K562 (cell line): ENCODE results near the gene TMEM200A. TPM values are rescaled to one million over a fixed set of nuclear protein-coding genes. Genes with fewer than 3 reads are reported as not detected.
A peak's percentile ranks its signal among the peaks of the same experiment; 100 is the strongest.

ENCODE experiments used
- ATAC-seq: fragments of 200-7000 bp; cut with Tn5 transposase; 3 replicates; pipeline ENCODE4 v1.9.1; 2020; ENCODE audit warnings: moderate library complexity
- BruUV-seq: library from RNA; stranded (reverse); fragments of 400-500 nt; replicated peaks from 2 replicates; lab custom pipeline; 2021; lab: Mats Ljungman, UMichigan
- CTCF ChIA-PET: fragments of 300-600 bp; formaldehyde crosslinking; extraction: SDS; loops from one replicate; lab custom pipeline; 2021; ENCODE audit warnings: low intra/inter-chr PET ratio; lab: Yijun Ruan, JAX
- POLR2A ChIA-PET: fragments of 300-600, 350-650 bp; sonication (Branson Sonifier 250); formaldehyde crosslinking; extraction: SDS; loops from one replicate; lab custom pipeline; 2021; ENCODE audit warnings: antibody characterized with exemption, inconsistent platforms; lab: Yijun Ruan, JAX
- DNase-seq, 4 experiments: peaks; one replicate each; pipeline versions ENCODE4 v3.0.0 to v3.0.0-alpha.2; 2011 to 2018; ENCODE audit warnings: low spot score in 3 of 4, mixed read lengths in 3 of 4; ENCODE audit errors: extremely low read depth in 1 of 4
- FAIRE-seq: peaks from 2 replicates; lab custom pipeline; 2011; peaks lifted over from hg19 to GRCh38; lab: Jason Lieb, UNC
- H2AFZ ChIP-seq: 2 replicates; pipeline ENCODE4 v1.6.0; 2011; ENCODE audit warnings: low read depth, low read length, control low read depth, inconsistent platforms
- H3K27ac ChIP-seq: fragments of 200-600 bp; 3 replicates; pipeline ENCODE4 v1.8.0; 2011; ENCODE audit warnings: low read depth, mild to moderate bottlenecking, control low read depth, inconsistent platforms, low read length, moderate library complexity, mixed read lengths; ENCODE audit errors: extremely low read depth
- H3K27me3 ChIP-seq, 2 experiments: fragments of 300-600 bp in 1 of 2; 2 replicates in 1 of 2; 3 replicates in 1 of 2; pipeline versions ENCODE4 v1.6.0 to v1.8.0; 2011; ENCODE audit warnings: inconsistent platforms in 2 of 2, low read length in 2 of 2, mild to moderate bottlenecking in 1 of 2, mixed read lengths in 1 of 2, moderate library complexity in 1 of 2; ENCODE audit not compliant: control insufficient read depth in 2 of 2, insufficient read depth in 2 of 2
- H3K36me3 ChIP-seq: fragments of 300-600 bp; 3 replicates; pipeline ENCODE4 v1.8.0; 2011; ENCODE audit warnings: mild to moderate bottlenecking, low read length, inconsistent platforms; ENCODE audit not compliant: control insufficient read depth, insufficient read depth
- H3K4me1 ChIP-seq, 2 experiments: fragments of 200-600 bp in 1 of 2; replicated peaks in 1 of 2; 2 replicates in 1 of 2; 3 replicates in 1 of 2; pipeline versions ENCODE4 v1.5.1 to v1.8.0; 2011; ENCODE audit warnings: inconsistent platforms in 2 of 2, low read length in 2 of 2, mild to moderate bottlenecking in 1 of 2, mixed read lengths in 1 of 2, moderate library complexity in 1 of 2; ENCODE audit not compliant: control insufficient read depth in 2 of 2, insufficient read depth in 2 of 2
- H3K4me2 ChIP-seq: 2 replicates; pipeline ENCODE4 v1.6.1; 2011; ENCODE audit warnings: low read length, control low read depth, inconsistent platforms, mixed read lengths; ENCODE audit not compliant: insufficient read depth
- H3K4me3 ChIP-seq: fragments of 200-600 bp; sonication (generic), shearing (Covaris generic); 2 replicates; pipeline ENCODE4 v1.5.1; 2016; ENCODE audit warnings: control low read depth, inconsistent platforms
- H3K79me2 ChIP-seq: fragments of 200-600 bp; 3 replicates; pipeline ENCODE4 v1.8.0; 2011; ENCODE audit warnings: low read length, inconsistent platforms; ENCODE audit not compliant: control insufficient read depth, insufficient read depth
- H3K9ac ChIP-seq, 2 experiments: 2 replicates each; pipeline versions ENCODE4 v1.6.0 to v1.6.1; 2011; ENCODE audit warnings: low read depth in 2 of 2, low read length in 2 of 2, control low read depth in 1 of 2, inconsistent platforms in 1 of 2, mild to moderate bottlenecking in 1 of 2, mixed read lengths in 1 of 2; ENCODE audit not compliant: insufficient read depth in 1 of 2
- H3K9me1 ChIP-seq: one replicate; pipeline ENCODE4 v1.6.0; 2011; ENCODE audit warnings: inconsistent platforms, mild to moderate bottlenecking, low read length, moderate library complexity; ENCODE audit not compliant: control insufficient read depth, insufficient read depth
- H3K9me3 ChIP-seq: replicated peaks from 2 replicates; pipeline ENCODE4 v1.5.1; 2011; ENCODE audit warnings: low read depth, low read length, inconsistent platforms; ENCODE audit not compliant: control insufficient read depth, insufficient read depth
- H4K20me1 ChIP-seq: replicated peaks from 2 replicates; pipeline ENCODE4 v1.6.1; 2011; ENCODE audit warnings: low read length, inconsistent platforms, mixed read lengths; ENCODE audit not compliant: control insufficient read depth, insufficient read depth
- GABPA ChIP-seq: fragments of 200-800 bp; sonication (Bioruptor generic); conservative IDR thresholded peaks from 2 replicates; pipeline ENCODE4 v1.6.1; 2016; ENCODE audit warnings: low read depth, missing genetic modification characterization, missing compliant biosample characterization
- HSF4 ChIP-seq: fragments of 250-450 bp; sonication (Bioruptor Pico); IDR thresholded peaks from 2 replicates; pipeline ENCODE4 v2.1.2; 2022; ENCODE audit warnings: mild to moderate bottlenecking, moderate library complexity, borderline replicate concordance
- WGBS: fragments of 100-300 bp; shearing (Covaris generic); methylation state at CpG from one replicate; pipeline ENCODE4 v1.1.6; 2016; ENCODE audit warnings: low coverage, mixed read lengths; ENCODE audit not compliant: insufficient coverage; ENCODE audit errors: missing lambda C conversion rate; 5-methylcytosine and 5-hydroxymethylcytosine counted together
- in situ Hi-C: fragments of 300-500 bp; cut with MboI; formaldehyde crosslinking; loops from 4 replicates; pipeline ENCODE4 v1.15.0; 2018; ENCODE audit warnings: inconsistent platforms, mixed read lengths
- intact Hi-C: fragments of 100-400 bp; cut with micrococcal nuclease; formaldehyde crosslinking; loops from 2 replicates; pipeline ENCODE4 v1.14.2; 2022
- polyA plus RNA-seq, 8 experiments: library from polyadenylated mRNA; depleted of rRNA in 4 of 8; stranded (reverse) in 5 of 8; unstranded in 3 of 8; fragments of >200 nt; fragmentation: Nextera tagmentation in 2 of 8; fragmentation: Illumina TruSeq in 1 of 8; extraction: Ambion mirVana in 2 of 8; extraction: Trizol in 1 of 8; gene quantifications; 2 replicates each; pipeline versions ENCODE4 v1.2.1 to v1.2.3, GENCODE V29; 2011 to 2014; ENCODE audit warnings: inconsistent platforms in 1 of 8, missing spikeins in 1 of 8
- total RNA-seq, 7 experiments: library from RNA; depleted of rRNA in 6 of 7; stranded (reverse); fragments of >200 nt in 6 of 7; fragmentation: Illumina TruSeq in 2 of 7; extraction: Trizol in 2 of 7; gene quantifications; 2 replicates each; pipeline versions ENCODE4 v1.2.1 to v1.2.3, GENCODE V29; 2011 to 2021; ENCODE audit warnings: low replicate concordance in 1 of 7
- TF ChIP-seq, protein P1 (sequence below): fragments of 250-450 bp; sonication (Bioruptor Pico); IDR thresholded peaks from 2 replicates; pipeline ENCODE4 v1.8.0; 2021; ENCODE audit warnings: moderate library complexity, mild to moderate bottlenecking, inconsistent platforms

The TMEM200A gene
- total and polyA plus RNA-seq, 9 of the 15 experiments (the other 6 are each of a cell fraction or from before 2014, with no cell fraction given): 0.04 TPM; not detected in 8

DNA sequence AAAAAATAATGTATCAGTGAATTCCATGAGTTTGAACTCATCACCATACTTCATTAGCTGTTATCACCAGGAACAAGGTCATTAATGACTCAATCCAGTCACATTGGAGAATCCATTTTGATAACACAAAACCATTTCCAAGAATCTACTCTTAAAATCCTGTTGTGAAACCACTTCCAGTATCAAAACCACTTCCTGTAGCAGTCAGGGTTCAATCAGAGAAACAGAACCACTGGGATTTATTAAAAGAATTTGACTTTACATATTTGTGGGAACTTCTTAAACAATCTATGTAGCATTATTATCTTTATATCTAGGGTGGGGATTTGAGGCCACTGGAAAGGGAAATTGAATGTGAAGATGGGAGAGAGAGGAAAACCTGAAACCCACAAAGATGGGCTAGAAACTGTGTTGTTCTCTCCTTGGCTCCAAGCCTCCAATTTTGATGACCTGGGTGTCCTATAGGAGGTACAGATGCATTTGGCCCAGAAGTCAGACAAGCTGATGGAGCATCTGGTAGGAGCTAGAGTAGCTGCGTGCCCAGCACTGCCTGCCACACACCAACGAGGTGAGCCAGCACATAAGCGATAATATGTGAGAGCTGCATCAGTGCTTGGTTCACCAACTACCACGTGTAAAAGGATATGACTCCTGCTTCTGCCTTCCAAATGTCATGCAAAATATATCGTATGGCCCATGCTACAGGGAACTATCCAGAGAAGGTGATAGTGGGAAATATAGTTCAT, 117.0 kb downstream of the TMEM200A start:
- Histone ChIP-seq H2AFZ (no peak overlapping the region), H3K36me3 (no peaks in the 10 kb centered on the region), H3K4me2 (no peak overlapping the region), H3K9me3 (no peaks in the 10 kb centered on the region), H3K27me3 (no peaks in the 10 kb centered on the region), H4K20me1 (no peaks in the 10 kb centered on the region), H3K4me1 (no peaks in the 10 kb centered on the region), H3K9ac (no peak overlapping the region), H3K79me2 (no peaks in the 10 kb centered on the region), H3K9me1 (no peaks in the 10 kb centered on the region), H3K4me3 (no peak overlapping the region), H3K27ac (no peak overlapping the region)
- in situ Hi-C loops: no loop called here
- intact Hi-C loops: no loop called here
- DNase-seq: no peak
- CTCF ChIA-PET: no interaction called here
- no peak for ATAC-seq
- POLR2A ChIA-PET: interaction anchor here (0.6 kb wide), 1 partner anchor 53 kb away, joined by 3 read pairs; no protein-coding TSS in a partner anchor
- TF ChIP-seq HSF4 (CRISPR knock-in tag): no peak
- TF ChIP-seq, protein P1, sequence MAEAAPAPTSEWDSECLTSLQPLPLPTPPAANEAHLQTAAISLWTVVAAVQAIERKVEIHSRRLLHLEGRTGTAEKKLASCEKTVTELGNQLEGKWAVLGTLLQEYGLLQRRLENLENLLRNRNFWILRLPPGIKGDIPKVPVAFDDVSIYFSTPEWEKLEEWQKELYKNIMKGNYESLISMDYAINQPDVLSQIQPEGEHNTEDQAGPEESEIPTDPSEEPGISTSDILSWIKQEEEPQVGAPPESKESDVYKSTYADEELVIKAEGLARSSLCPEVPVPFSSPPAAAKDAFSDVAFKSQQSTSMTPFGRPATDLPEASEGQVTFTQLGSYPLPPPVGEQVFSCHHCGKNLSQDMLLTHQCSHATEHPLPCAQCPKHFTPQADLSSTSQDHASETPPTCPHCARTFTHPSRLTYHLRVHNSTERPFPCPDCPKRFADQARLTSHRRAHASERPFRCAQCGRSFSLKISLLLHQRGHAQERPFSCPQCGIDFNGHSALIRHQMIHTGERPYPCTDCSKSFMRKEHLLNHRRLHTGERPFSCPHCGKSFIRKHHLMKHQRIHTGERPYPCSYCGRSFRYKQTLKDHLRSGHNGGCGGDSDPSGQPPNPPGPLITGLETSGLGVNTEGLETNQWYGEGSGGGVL: no peak
- TF ChIP-seq GABPA: peak; percentile 52
- no TSS peak for BruUV-seq
- 0% methylated on average over 5 of the region's 5 CpGs for WGBS
- no peak for FAIRE-seq
